Cerebellar cortex (tissue), 1 donor: ENCODE measurements around the gene LRRC58.

Source experiments
- DNase-seq: peaks from one replicate; pipeline ENCODE4 v3.0.0-alpha.2; 2015; ENCODE audit warnings: low spot score

LRRC58 gene

GRCh38 chr3:120276767-120277166, 72.4 kb downstream of the LRRC58 start:
- DNase-seq, result no peak

- no peak for DNase-seq
Measured at GRCh38 chr3:120275618-120276017, 73.5 kb downstream of the LRRC58 start.

- DNase-seq, result no peak
Measured at GRCh38 chr3:120274739-120275167, 74.4 kb downstream of the LRRC58 start.
